ENCODE results near the gene RASL10B. TPM values are rescaled to one million over a fixed set of nuclear protein-coding genes. Genes with fewer than 3 reads are reported as not detected.

RASL10B gene, protein sequence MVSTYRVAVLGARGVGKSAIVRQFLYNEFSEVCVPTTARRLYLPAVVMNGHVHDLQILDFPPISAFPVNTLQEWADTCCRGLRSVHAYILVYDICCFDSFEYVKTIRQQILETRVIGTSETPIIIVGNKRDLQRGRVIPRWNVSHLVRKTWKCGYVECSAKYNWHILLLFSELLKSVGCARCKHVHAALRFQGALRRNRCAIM
- polyA plus RNA-seq (2012; ENCODE audit: low read depth, missing spikeins) = not detected

DNA sequence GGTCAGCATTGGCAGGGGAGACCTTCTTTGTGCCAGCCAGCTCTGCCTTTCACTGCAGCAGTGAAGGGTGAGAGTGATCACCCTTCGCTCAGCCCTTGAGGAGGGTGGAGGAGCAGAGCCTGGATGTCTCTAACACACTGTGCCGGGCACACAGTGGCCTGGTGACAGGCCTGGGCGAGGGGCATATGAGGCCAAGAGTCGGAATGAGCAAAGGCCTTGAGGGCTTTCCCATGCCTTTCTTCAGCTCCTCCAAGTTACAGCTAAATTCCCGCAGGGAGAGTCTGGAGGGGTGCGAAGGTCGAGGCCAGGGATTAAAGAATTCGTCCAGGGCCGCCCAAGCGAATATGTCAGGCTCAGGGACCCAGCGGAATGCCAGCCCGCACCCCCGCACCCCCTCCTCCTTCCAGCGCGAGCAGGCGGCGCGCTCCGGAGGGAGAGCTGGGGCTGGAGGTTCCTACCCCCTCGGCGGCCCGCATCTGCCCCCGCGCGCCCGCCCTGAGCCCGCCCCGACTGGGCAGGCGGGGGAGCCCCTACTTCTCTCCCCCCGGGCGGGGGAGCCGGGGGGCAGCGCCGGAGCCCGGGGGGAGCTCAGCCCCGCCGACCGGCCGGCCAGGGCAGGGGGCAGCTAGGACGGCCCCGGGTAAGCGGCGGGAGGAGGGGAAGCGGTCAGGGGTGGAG, at the start of gene RASL10B:
RASL10B (plus strand) TSS at position 401 of the 678 bp plus-strand sequence. CDS start 3,546 bp downstream, outside the sequence.
- DNase-seq (ENCODE audit: insufficient read length, low spot score) (peak; percentile 70), FAIRE-seq (no peak)
- no peak for TF ChIP-seq SPI1 (IDR thresholded peaks at IDR 0.05; ENCODE audit: low read depth, low read length)
- TF ChIP-seq POLR2A (IDR thresholded peaks at IDR 0.05; ENCODE audit: low read depth, low read length) = no peak
- no peak for TF ChIP-seq TAF1 (IDR thresholded peaks at IDR 0.05; ENCODE audit: low read depth, low read length)
- no peak for TF ChIP-seq POLR2AphosphoS5 (IDR thresholded peaks at IDR 0.05; ENCODE audit: low read depth, low read length)
- TF ChIP-seq POU2F2 (IDR thresholded peaks at IDR 0.05; ENCODE audit: low read depth, low read length) = no peak
- no peak for TF ChIP-seq PAX5 (IDR thresholded peaks at IDR 0.05; ENCODE audit: insufficient read depth, low read length, severe bottlenecking)

DNA sequence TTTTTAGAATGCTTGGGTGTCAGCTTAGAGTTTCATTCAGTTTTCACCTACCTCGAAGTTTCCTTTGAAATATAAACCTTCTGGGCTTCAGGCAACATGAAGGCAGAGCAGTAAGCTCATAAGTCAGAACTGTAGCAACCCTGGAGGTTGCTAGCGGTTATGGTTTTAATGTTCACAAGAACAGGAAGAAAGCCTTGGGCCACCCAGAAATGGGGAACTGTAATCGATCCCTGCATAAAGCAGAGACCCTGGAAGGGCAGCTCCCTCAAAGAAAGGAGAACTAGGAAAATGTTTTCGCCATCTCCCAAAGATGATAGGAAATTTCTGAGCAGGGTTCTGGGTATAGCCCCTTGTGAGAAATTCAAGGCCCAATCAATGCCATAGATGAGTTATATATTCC, 47.8 kb upstream of the RASL10B start:
- no peak for DNase-seq (ENCODE audit: insufficient read length, low spot score)
- TF ChIP-seq TAF1 (IDR thresholded peaks at IDR 0.05; ENCODE audit: low read depth, low read length) (no peak), POLR2AphosphoS5 (IDR thresholded peaks at IDR 0.05; ENCODE audit: low read depth, low read length) (no peak), SPI1 (IDR thresholded peaks at IDR 0.05; ENCODE audit: low read depth, low read length) (no peak), PAX5 (IDR thresholded peaks at IDR 0.05; ENCODE audit: insufficient read depth, low read length, severe bottlenecking) (no peak), POU2F2 (IDR thresholded peaks at IDR 0.05; ENCODE audit: low read depth, low read length) (no peak), POLR2A (IDR thresholded peaks at IDR 0.05; ENCODE audit: low read depth, low read length) (no peak)
- no peak for FAIRE-seq

DNA sequence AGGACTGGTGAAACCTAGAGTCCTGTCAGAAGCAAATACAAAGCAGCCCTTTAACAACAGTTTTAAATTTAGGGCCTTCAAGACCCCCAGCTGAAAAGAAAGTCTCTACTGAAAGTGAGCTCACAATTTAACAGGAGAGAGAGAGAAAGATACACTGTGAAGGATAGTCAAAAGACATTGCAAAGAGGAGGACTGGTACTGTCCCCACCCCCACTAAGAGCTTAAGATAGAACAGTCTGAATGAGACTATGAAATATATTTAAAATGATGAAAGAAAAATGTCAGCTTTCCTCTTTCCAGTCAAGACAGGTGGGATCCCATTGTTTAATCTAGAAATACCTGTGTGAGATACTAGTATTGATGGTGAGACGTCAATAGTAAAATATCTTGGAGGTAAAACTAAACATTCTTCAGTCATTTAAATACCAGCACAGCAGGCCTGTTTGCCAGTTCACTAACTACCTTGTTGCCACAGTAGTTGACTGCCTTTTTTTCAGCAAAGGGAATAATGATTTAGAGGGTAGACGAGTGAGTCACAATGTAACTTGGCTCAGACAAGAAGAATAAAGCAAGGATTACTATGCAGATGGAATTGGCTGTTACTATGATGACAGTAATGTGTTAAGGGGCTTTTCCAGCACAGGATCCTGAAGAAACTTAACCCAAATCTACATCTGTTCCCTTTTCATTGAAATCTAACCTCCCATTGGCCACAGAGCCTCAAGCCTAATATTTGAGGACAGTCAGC, 47.2 kb upstream of the RASL10B start:
- DNase-seq (ENCODE audit: insufficient read length, low spot score) (no peak), FAIRE-seq (no peak)
- TF ChIP-seq POU2F2 (IDR thresholded peaks at IDR 0.05; ENCODE audit: low read depth, low read length) = no peak
- no peak for TF ChIP-seq PAX5 (IDR thresholded peaks at IDR 0.05; ENCODE audit: insufficient read depth, low read length, severe bottlenecking)
- TF ChIP-seq POLR2AphosphoS5 (IDR thresholded peaks at IDR 0.05; ENCODE audit: low read depth, low read length) = no peak
- no peak for TF ChIP-seq SPI1 (IDR thresholded peaks at IDR 0.05; ENCODE audit: low read depth, low read length)
- no peak for TF ChIP-seq POLR2A (IDR thresholded peaks at IDR 0.05; ENCODE audit: low read depth, low read length)
- TF ChIP-seq TAF1 (IDR thresholded peaks at IDR 0.05; ENCODE audit: low read depth, low read length) = no peak

GRCh38 chr17:35692512-35693210, 38.8 kb upstream of the RASL10B start:
- DNase-seq (ENCODE audit: insufficient read length, low spot score) = no peak

DNA sequence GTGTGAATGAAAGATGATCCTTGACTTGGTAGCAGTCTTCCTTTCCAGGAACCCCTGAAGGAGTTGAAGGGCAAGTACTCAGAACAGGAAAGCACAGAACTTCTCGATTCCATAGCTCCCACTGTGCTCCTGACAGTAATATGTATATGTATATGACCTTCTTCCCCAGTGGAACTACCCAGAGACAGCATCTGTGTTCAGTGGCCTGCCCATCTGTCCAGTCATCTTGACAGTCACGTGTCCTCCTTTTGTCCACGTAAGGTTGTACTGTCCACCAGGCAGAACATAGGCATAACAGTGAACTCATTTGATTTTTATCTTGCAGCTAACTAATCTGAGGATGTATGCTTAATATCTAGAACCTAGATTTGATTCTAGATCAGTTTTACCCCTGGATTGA, 37.8 kb upstream of the RASL10B start:
- TF ChIP-seq SPI1 (IDR thresholded peaks at IDR 0.05; ENCODE audit: low read depth, low read length) (no peak), POU2F2 (IDR thresholded peaks at IDR 0.05; ENCODE audit: low read depth, low read length) (no peak), POLR2AphosphoS5 (IDR thresholded peaks at IDR 0.05; ENCODE audit: low read depth, low read length) (no peak), TAF1 (IDR thresholded peaks at IDR 0.05; ENCODE audit: low read depth, low read length) (no peak), PAX5 (IDR thresholded peaks at IDR 0.05; ENCODE audit: insufficient read depth, low read length, severe bottlenecking) (no peak), POLR2A (IDR thresholded peaks at IDR 0.05; ENCODE audit: low read depth, low read length) (no peak)
- DNase-seq (ENCODE audit: insufficient read length, low spot score) = no peak
- no peak for FAIRE-seq

More at GRCh38 chr17:35692512-35693210, 38.8 kb upstream of the RASL10B start:
- no peak for FAIRE-seq
- TF ChIP-seq POLR2AphosphoS5 (IDR thresholded peaks at IDR 0.05; ENCODE audit: low read depth, low read length) (no peak), TAF1 (IDR thresholded peaks at IDR 0.05; ENCODE audit: low read depth, low read length) (no peak)

GRCh38 chr17:35694906-35695305, 36.5 kb upstream of the RASL10B start:
- DNase-seq (ENCODE audit: insufficient read length, low spot score) = no peak
- no peak for FAIRE-seq
- no peak for TF ChIP-seq PAX5 (IDR thresholded peaks at IDR 0.05; ENCODE audit: insufficient read depth, low read length, severe bottlenecking)
- no peak for TF ChIP-seq POLR2AphosphoS5 (IDR thresholded peaks at IDR 0.05; ENCODE audit: low read depth, low read length)
- no peak for TF ChIP-seq TAF1 (IDR thresholded peaks at IDR 0.05; ENCODE audit: low read depth, low read length)
- no peak for TF ChIP-seq POLR2A (IDR thresholded peaks at IDR 0.05; ENCODE audit: low read depth, low read length)
- TF ChIP-seq SPI1 (IDR thresholded peaks at IDR 0.05; ENCODE audit: low read depth, low read length) = no peak
- no peak for TF ChIP-seq POU2F2 (IDR thresholded peaks at IDR 0.05; ENCODE audit: low read depth, low read length)

GRCh38 chr17:35695613-35696012, 35.8 kb upstream of the RASL10B start:
- FAIRE-seq (no peak), DNase-seq (ENCODE audit: insufficient read length, low spot score) (no peak)
- no peak for TF ChIP-seq POLR2AphosphoS5 (IDR thresholded peaks at IDR 0.05; ENCODE audit: low read depth, low read length)
- TF ChIP-seq POLR2A (IDR thresholded peaks at IDR 0.05; ENCODE audit: low read depth, low read length) = no peak
- TF ChIP-seq SPI1 (IDR thresholded peaks at IDR 0.05; ENCODE audit: low read depth, low read length) = no peak
- no peak for TF ChIP-seq POU2F2 (IDR thresholded peaks at IDR 0.05; ENCODE audit: low read depth, low read length)
- TF ChIP-seq TAF1 (IDR thresholded peaks at IDR 0.05; ENCODE audit: low read depth, low read length) = no peak
- TF ChIP-seq PAX5 (IDR thresholded peaks at IDR 0.05; ENCODE audit: insufficient read depth, low read length, severe bottlenecking) = no peak

DNA sequence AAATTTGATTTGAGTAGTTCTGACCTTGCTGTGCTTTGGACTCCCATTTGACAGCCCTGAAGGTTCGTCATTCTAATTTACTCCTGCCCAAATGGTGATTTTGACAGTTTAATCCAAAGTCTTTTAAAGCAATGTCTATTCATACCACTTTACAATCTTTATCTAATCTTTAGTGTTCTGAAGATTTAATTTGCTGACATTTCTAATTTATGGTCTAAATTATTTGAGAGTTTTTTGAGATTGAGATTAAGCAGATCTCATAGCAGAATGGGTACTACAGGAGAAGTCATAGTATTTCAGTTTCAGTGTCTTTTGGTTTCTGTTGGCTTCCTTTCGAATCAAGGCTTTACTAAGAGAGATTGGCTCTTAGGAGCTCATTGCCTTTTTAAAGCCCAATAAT, 32.6 kb upstream of the RASL10B start:
- no peak for DNase-seq (ENCODE audit: insufficient read length, low spot score)
- FAIRE-seq = no peak
- TF ChIP-seq POLR2AphosphoS5 (IDR thresholded peaks at IDR 0.05; ENCODE audit: low read depth, low read length) = no peak
- no peak for TF ChIP-seq POU2F2 (IDR thresholded peaks at IDR 0.05; ENCODE audit: low read depth, low read length)
- TF ChIP-seq POLR2A (IDR thresholded peaks at IDR 0.05; ENCODE audit: low read depth, low read length) = no peak
- no peak for TF ChIP-seq SPI1 (IDR thresholded peaks at IDR 0.05; ENCODE audit: low read depth, low read length)
- no peak for TF ChIP-seq TAF1 (IDR thresholded peaks at IDR 0.05; ENCODE audit: low read depth, low read length)
- TF ChIP-seq PAX5 (IDR thresholded peaks at IDR 0.05; ENCODE audit: insufficient read depth, low read length, severe bottlenecking) = no peak

DNA sequence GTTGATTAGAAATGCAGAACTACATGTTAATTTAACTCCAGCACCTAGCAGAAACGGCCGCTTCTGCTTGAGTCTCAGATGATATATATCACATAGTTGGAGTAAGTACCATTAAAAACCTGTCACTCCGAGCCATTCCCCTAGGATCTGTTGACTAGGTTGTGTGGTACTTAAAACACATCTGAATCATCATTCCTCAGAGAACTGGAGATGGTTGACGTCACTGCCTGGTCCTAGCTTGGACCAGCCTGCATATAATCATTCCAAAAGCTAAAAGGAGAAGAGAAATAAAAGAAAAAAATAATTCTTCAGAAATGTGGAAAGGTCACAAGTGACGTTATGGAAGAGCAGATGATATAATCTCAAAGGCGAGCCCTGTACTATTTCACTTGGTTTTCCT, 31.3 kb upstream of the RASL10B start:
- TF ChIP-seq POLR2AphosphoS5 (IDR thresholded peaks at IDR 0.05; ENCODE audit: low read depth, low read length) = no peak
- TF ChIP-seq POU2F2 (IDR thresholded peaks at IDR 0.05; ENCODE audit: low read depth, low read length) = no peak
- TF ChIP-seq SPI1 (IDR thresholded peaks at IDR 0.05; ENCODE audit: low read depth, low read length) = no peak
- no peak for TF ChIP-seq POLR2A (IDR thresholded peaks at IDR 0.05; ENCODE audit: low read depth, low read length)
- TF ChIP-seq TAF1 (IDR thresholded peaks at IDR 0.05; ENCODE audit: low read depth, low read length) = no peak
- no peak for TF ChIP-seq PAX5 (IDR thresholded peaks at IDR 0.05; ENCODE audit: insufficient read depth, low read length, severe bottlenecking)
- FAIRE-seq (no peak), DNase-seq (ENCODE audit: insufficient read length, low spot score) (no peak)
